ENCODE results near the gene INSIG2. TPM values are rescaled to one million over a fixed set of nuclear protein-coding genes. Genes with fewer than 3 reads are reported as not detected.

INSIG2 gene
- total RNA-seq, 1 experiment from 2014 or later = 10.7 TPM

DNA sequence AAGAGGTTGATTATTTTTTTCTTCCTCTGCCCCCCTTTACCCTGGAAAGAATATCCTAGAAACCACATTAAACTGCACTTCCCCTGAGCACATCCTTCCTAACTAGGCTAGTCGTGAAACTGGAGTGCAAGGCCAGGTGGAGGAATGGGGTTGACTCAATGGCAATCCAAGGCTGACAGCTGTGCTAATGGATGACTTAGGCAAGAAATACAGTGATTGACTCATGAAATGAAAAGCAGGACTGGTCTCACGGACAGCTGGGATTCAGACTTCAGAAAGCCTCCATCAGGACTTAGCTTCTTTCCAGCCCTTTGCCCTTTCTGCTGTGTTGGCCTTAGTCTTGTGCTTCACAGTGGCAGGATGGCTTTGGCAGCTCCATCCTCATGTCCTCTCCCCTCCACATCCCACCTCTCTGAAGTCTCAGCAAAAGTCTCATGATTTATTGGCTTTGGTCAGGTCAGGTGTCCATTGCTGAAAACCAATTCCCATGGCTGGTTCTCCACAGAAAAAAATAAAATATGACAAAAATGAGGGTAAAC lies 33.8 kb downstream of the INSIG2 start (continued):
- TF ChIP-seq, protein P1, sequence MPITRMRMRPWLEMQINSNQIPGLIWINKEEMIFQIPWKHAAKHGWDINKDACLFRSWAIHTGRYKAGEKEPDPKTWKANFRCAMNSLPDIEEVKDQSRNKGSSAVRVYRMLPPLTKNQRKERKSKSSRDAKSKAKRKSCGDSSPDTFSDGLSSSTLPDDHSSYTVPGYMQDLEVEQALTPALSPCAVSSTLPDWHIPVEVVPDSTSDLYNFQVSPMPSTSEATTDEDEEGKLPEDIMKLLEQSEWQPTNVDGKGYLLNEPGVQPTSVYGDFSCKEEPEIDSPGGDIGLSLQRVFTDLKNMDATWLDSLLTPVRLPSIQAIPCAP (CRISPR knock-in tag; IDR thresholded peaks at IDR 0.05) = no peak
- TF ChIP-seq PRRX2 (CRISPR knock-in tag; IDR thresholded peaks at IDR 0.05) (no peak), ZNF317 (CRISPR knock-in tag; IDR thresholded peaks at IDR 0.05; ENCODE audit: borderline replicate concordance, low read depth) (no peak)
- TF ChIP-seq, protein P2, sequence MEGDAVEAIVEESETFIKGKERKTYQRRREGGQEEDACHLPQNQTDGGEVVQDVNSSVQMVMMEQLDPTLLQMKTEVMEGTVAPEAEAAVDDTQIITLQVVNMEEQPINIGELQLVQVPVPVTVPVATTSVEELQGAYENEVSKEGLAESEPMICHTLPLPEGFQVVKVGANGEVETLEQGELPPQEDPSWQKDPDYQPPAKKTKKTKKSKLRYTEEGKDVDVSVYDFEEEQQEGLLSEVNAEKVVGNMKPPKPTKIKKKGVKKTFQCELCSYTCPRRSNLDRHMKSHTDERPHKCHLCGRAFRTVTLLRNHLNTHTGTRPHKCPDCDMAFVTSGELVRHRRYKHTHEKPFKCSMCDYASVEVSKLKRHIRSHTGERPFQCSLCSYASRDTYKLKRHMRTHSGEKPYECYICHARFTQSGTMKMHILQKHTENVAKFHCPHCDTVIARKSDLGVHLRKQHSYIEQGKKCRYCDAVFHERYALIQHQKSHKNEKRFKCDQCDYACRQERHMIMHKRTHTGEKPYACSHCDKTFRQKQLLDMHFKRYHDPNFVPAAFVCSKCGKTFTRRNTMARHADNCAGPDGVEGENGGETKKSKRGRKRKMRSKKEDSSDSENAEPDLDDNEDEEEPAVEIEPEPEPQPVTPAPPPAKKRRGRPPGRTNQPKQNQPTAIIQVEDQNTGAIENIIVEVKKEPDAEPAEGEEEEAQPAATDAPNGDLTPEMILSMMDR (IDR thresholded peaks at IDR 0.05) = no peak

DNA sequence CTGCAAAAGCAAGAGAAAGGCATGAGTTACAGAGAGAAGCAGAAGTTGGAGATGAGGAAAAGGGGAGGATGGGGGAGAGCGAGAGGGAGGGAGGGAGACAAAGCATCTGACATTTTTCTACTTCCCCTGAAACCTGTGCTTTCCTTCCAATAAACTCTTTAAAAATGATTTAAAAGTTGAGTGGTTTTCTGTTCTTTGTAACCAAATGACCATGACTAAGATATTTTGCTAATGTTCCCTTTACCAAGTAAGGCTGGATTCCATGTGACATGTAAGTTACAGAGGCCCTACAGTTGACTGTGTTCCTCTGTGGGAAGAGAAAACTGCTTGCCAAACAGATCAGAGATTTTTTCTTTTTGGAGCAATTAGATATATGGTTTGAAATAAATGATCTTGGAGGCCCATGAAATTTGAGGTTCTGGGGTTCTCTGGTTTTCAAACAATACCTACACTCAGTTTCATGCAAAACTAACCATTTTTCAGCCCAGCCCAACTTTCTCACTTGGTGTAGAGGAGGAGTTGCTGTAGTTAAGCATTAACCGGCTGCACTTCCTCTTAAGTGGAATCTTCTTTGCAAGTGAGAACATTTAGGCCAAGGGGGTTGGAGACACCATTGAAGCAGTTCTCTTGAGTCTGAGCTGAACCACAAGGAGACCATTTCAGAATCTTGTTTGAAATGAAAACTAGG lies 34.5 kb downstream of the INSIG2 start:
- no peak overlapping the region for H3K27ac Mint-ChIP-seq
- no peaks in the 10 kb centered on the region for H3K36me3 Mint-ChIP-seq
- POLR2A ChIA-PET = no interaction called here
- H3K4me1 Mint-ChIP-seq = peaks cover 12% of the 10 kb centered on the region
- TF ChIP-seq RELA (CRISPR knock-in tag; IDR thresholded peaks at IDR 0.05; ENCODE audit: borderline replicate concordance) (no peak), ZNF317 (CRISPR knock-in tag; IDR thresholded peaks at IDR 0.05; ENCODE audit: borderline replicate concordance, low read depth) (no peak), JAZF1 (CRISPR knock-in tag; IDR thresholded peaks at IDR 0.05) (no peak), HMGA2 (CRISPR knock-in tag; IDR thresholded peaks at IDR 0.05) (no peak), FOXJ3 (CRISPR knock-in tag; IDR thresholded peaks at IDR 0.05; ENCODE audit: borderline replicate concordance) (no peak), ZNF219 (CRISPR knock-in tag; IDR thresholded peaks at IDR 0.05; ENCODE audit: borderline replicate concordance) (no peak), NR3C1 (CRISPR knock-in tag; conservative IDR thresholded peaks at IDR 0.05; ENCODE audit: low read depth) (no peak), ZNF396 (CRISPR knock-in tag; IDR thresholded peaks at IDR 0.05; ENCODE audit: borderline replicate concordance) (no peak)
- TF ChIP-seq, protein P3, sequence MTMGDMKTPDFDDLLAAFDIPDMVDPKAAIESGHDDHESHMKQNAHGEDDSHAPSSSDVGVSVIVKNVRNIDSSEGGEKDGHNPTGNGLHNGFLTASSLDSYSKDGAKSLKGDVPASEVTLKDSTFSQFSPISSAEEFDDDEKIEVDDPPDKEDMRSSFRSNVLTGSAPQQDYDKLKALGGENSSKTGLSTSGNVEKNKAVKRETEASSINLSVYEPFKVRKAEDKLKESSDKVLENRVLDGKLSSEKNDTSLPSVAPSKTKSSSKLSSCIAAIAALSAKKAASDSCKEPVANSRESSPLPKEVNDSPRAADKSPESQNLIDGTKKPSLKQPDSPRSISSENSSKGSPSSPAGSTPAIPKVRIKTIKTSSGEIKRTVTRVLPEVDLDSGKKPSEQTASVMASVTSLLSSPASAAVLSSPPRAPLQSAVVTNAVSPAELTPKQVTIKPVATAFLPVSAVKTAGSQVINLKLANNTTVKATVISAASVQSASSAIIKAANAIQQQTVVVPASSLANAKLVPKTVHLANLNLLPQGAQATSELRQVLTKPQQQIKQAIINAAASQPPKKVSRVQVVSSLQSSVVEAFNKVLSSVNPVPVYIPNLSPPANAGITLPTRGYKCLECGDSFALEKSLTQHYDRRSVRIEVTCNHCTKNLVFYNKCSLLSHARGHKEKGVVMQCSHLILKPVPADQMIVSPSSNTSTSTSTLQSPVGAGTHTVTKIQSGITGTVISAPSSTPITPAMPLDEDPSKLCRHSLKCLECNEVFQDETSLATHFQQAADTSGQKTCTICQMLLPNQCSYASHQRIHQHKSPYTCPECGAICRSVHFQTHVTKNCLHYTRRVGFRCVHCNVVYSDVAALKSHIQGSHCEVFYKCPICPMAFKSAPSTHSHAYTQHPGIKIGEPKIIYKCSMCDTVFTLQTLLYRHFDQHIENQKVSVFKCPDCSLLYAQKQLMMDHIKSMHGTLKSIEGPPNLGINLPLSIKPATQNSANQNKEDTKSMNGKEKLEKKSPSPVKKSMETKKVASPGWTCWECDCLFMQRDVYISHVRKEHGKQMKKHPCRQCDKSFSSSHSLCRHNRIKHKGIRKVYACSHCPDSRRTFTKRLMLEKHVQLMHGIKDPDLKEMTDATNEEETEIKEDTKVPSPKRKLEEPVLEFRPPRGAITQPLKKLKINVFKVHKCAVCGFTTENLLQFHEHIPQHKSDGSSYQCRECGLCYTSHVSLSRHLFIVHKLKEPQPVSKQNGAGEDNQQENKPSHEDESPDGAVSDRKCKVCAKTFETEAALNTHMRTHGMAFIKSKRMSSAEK (CRISPR knock-in tag; IDR thresholded peaks at IDR 0.05; ENCODE audit: borderline replicate concordance) = no peak
- TF ChIP-seq, protein P4, sequence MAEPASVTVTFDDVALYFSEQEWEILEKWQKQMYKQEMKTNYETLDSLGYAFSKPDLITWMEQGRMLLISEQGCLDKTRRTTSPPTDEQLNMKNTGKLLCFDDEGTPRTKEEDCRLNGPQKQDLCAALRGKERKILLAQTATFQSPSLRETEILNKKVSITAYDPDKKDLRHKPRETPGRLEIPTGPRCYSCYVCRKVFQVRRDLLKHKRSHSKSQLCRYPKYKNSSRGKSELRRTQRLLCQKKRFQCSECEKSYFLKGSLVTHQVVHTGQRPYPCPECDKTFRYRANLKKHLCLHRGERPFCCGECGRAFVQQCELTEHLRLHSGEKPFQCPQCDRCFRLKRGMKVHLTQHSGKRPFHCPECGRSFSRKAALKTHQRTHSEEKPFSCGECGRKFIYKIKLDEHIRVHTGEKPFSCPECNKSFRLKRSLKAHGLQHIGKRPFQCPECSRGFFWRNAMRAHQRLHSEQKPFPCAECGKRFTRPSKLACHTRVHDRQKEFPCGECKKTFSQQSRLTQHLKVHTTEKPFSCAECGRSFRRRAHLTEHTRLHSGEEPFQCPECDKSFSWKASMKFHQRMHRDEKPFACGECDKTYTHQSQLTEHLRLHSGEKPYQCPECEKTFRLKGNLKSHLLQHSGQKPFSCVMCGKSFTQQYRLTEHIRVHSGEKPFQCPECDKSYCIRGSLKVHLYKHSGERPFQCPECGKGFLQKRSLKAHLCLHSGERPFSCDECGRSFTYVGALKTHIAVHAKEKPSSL (CRISPR knock-in tag; conservative IDR thresholded peaks at IDR 0.05) = no peak
- TF ChIP-seq, protein P5, sequence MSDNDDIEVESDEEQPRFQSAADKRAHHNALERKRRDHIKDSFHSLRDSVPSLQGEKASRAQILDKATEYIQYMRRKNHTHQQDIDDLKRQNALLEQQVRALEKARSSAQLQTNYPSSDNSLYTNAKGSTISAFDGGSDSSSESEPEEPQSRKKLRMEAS (CRISPR knock-in tag; IDR thresholded peaks at IDR 0.05) = no peak
- TF ChIP-seq, protein P6, sequence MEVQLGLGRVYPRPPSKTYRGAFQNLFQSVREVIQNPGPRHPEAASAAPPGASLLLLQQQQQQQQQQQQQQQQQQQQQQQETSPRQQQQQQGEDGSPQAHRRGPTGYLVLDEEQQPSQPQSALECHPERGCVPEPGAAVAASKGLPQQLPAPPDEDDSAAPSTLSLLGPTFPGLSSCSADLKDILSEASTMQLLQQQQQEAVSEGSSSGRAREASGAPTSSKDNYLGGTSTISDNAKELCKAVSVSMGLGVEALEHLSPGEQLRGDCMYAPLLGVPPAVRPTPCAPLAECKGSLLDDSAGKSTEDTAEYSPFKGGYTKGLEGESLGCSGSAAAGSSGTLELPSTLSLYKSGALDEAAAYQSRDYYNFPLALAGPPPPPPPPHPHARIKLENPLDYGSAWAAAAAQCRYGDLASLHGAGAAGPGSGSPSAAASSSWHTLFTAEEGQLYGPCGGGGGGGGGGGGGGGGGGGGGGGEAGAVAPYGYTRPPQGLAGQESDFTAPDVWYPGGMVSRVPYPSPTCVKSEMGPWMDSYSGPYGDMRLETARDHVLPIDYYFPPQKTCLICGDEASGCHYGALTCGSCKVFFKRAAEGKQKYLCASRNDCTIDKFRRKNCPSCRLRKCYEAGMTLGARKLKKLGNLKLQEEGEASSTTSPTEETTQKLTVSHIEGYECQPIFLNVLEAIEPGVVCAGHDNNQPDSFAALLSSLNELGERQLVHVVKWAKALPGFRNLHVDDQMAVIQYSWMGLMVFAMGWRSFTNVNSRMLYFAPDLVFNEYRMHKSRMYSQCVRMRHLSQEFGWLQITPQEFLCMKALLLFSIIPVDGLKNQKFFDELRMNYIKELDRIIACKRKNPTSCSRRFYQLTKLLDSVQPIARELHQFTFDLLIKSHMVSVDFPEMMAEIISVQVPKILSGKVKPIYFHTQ (CRISPR knock-in tag; IDR thresholded peaks at IDR 0.05) = no peak
- TF ChIP-seq, protein P7, sequence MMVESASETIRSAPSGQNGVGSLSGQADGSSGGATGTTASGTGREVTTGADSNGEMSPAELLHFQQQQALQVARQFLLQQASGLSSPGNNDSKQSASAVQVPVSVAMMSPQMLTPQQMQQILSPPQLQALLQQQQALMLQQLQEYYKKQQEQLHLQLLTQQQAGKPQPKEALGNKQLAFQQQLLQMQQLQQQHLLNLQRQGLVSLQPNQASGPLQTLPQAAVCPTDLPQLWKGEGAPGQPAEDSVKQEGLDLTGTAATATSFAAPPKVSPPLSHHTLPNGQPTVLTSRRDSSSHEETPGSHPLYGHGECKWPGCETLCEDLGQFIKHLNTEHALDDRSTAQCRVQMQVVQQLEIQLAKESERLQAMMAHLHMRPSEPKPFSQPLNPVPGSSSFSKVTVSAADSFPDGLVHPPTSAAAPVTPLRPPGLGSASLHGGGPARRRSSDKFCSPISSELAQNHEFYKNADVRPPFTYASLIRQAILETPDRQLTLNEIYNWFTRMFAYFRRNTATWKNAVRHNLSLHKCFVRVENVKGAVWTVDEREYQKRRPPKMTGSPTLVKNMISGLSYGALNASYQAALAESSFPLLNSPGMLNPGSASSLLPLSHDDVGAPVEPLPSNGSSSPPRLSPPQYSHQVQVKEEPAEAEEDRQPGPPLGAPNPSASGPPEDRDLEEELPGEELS (CRISPR knock-in tag; IDR thresholded peaks at IDR 0.05) = no peak
- TF ChIP-seq, protein P8, sequence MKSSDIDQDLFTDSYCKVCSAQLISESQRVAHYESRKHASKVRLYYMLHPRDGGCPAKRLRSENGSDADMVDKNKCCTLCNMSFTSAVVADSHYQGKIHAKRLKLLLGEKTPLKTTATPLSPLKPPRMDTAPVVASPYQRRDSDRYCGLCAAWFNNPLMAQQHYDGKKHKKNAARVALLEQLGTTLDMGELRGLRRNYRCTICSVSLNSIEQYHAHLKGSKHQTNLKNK (CRISPR knock-in tag; IDR thresholded peaks at IDR 0.05) = no peak
- TF ChIP-seq, protein P9, sequence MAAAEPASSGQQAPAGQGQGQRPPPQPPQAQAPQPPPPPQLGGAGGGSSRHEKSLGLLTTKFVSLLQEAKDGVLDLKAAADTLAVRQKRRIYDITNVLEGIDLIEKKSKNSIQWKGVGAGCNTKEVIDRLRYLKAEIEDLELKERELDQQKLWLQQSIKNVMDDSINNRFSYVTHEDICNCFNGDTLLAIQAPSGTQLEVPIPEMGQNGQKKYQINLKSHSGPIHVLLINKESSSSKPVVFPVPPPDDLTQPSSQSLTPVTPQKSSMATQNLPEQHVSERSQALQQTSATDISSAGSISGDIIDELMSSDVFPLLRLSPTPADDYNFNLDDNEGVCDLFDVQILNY (CRISPR knock-in tag; IDR thresholded peaks at IDR 0.05) = no peak
- H3K27me3 Mint-ChIP-seq (ENCODE audit: low read depth) = no peaks in the 10 kb centered on the region; the same call in 1 of the 2 replicates
- CTCF ChIA-PET = interaction anchor here (1.3 kb wide), 1 partner anchor 76 kb away, joined by 4 read pairs; no protein-coding TSS in a partner anchor
- ATAC-seq = no peak
- no peaks in the 10 kb centered on the region for H3K9me3 Mint-ChIP-seq
- no peak for DNase-seq (ENCODE audit: low spot score)
- H3K4me3 Mint-ChIP-seq = no peak overlapping the region

Data from WTC11 (cell line).